ENCODE measurements around the gene GSAP. TPM values are rescaled to one million over a fixed set of nuclear protein-coding genes. Genes with fewer than 3 reads are reported as not detected.

Gene GSAP
- total and polyA plus RNA-seq, 2 donors (not counting 1 experiment from before 2014, with no cell fraction given): 140 to 207 TPM

GRCh38 chr7:77351539-77352004 is 64.6 kb downstream of the GSAP start:
- Histone ChIP-seq H3K27ac (ENCODE audit: low read length in 2 of 2) (peak overlapping the region; percentile 48 to 83), H3K4me3 (ENCODE audit: control extremely low read depth in 1 of 5, extremely low read depth in 1 of 5, insufficient read depth in 1 of 5, low read depth in 2 of 5, low read length in 4 of 5) (peak overlapping the region in 3 of 5 experiments; percentile 12 to 43 (median 41)), H3K9me3 (ENCODE audit: control extremely low read depth in 1 of 3, control insufficient read depth in 2 of 3, insufficient read depth in 1 of 3, low read length in 2 of 3) (no peaks in the 10 kb centered on the region), H3K79me2 (ENCODE audit: control insufficient read depth, insufficient read depth, low read length) (peaks cover 3% of the 10 kb centered on the region), H2AFZ (ENCODE audit: insufficient read depth, low read depth, low read length, poor library complexity, severe bottlenecking) (peak overlapping the region; percentile 78), H3K9ac (ENCODE audit: low read length) (peak overlapping the region; percentile 44), H3K4me1 (ENCODE audit: control insufficient read depth in 2 of 2, insufficient read depth in 2 of 2, low read length in 2 of 2) (peaks cover 19 to 28% of the 10 kb centered on the region in 2 donors), H3K27me3 (replicated peaks in 1 of 4; ENCODE audit: control extremely low read depth in 1 of 4, control insufficient read depth in 3 of 4, insufficient read depth in 4 of 4, low read length in 3 of 4) (no peaks in the 10 kb centered on the region), H3K4me2 (replicated peaks; ENCODE audit: low read depth, low read length, poor library complexity, severe bottlenecking) (peak overlapping the region; percentile 71), H4K20me1 (ENCODE audit: control insufficient read depth, insufficient read depth, low read length, poor library complexity, severe bottlenecking) (no peaks in the 10 kb centered on the region), H3K36me3 (replicated peaks in 1 of 2; ENCODE audit: control extremely low read depth in 1 of 2, control insufficient read depth in 1 of 2, extremely low read depth in 1 of 2, insufficient read depth in 2 of 2, low read length in 1 of 2) (peaks cover 4 to 42% of the 10 kb centered on the region in 2 experiments)
- ATAC-seq (ENCODE audit: low read depth) (peak; percentile 92), DNase-seq (peak; percentile 63)
- peak overlapping the region; percentile 91 for H3K27ac Mint-ChIP-seq
- intact Hi-C loops (cut with micrococcal nuclease): no loop called here
- no peak for TF ChIP-seq CTCF (IDR thresholded peaks at IDR 0.05)
- TF ChIP-seq EZH2 (IDR thresholded peaks at IDR 0.05; ENCODE audit: borderline replicate concordance, insufficient read depth, low read depth, low read length, poor library complexity, severe bottlenecking): no peak
- H3K4me3 Mint-ChIP-seq: peak overlapping the region; percentile 78
- 0% methylated on average over 3 of the region's 5 CpGs for WGBS (ENCODE audit: insufficient coverage)
- H3K9me3 Mint-ChIP-seq (ENCODE audit: insufficient read depth): no peaks in the 10 kb centered on the region
- CTCF ChIA-PET: interaction anchor here (1.0 to 1.1 kb wide), 2 partner anchors 20 to 130 kb away, joined by 3 to 4 read pairs; no protein-coding TSS in a partner anchor
- H3K4me1 Mint-ChIP-seq: peaks cover 42% of the 10 kb centered on the region
- H3K27me3 Mint-ChIP-seq: no peaks in the 10 kb centered on the region
- POLR2A ChIA-PET: no interaction called here

- Mint-ChIP-seq H3K9me3 (ENCODE audit: insufficient read depth) (no peaks in the 10 kb centered on the region), H3K27ac (no peak overlapping the region)
- POLR2A ChIA-PET: no interaction called here
These were observed 67.0 kb downstream of the GSAP start for GRCh38 chr7:77349141-77349540.

More at GRCh38 chr7:77349141-77349540, 67.0 kb downstream of the GSAP start:
- H4K20me1 ChIP-seq (ENCODE audit: control insufficient read depth, insufficient read depth, low read length, poor library complexity, severe bottlenecking): no peaks in the 10 kb centered on the region
- H3K27me3 Mint-ChIP-seq: no peaks in the 10 kb centered on the region
- H3K4me3 Mint-ChIP-seq: no peak overlapping the region
- TF ChIP-seq EZH2 (IDR thresholded peaks at IDR 0.05; ENCODE audit: borderline replicate concordance, insufficient read depth, low read depth, low read length, poor library complexity, severe bottlenecking) (no peak), CTCF (IDR thresholded peaks at IDR 0.05) (no peak)
- H3K36me3 ChIP-seq (replicated peaks in 1 of 2; ENCODE audit: control extremely low read depth in 1 of 2, control insufficient read depth in 1 of 2, extremely low read depth in 1 of 2, insufficient read depth in 2 of 2, low read length in 1 of 2): peaks cover 4 to 31% of the 10 kb centered on the region in 2 experiments
- no peak overlapping the region for H2AFZ ChIP-seq (ENCODE audit: insufficient read depth, low read depth, low read length, poor library complexity, severe bottlenecking)
- intact Hi-C loops (cut with micrococcal nuclease): no loop called here
- no peaks in the 10 kb centered on the region for H3K9me3 ChIP-seq (ENCODE audit: control extremely low read depth in 1 of 3, control insufficient read depth in 2 of 3, insufficient read depth in 1 of 3, low read length in 2 of 3)
- H3K4me1 Mint-ChIP-seq: peaks cover 30% of the 10 kb centered on the region
- no peak for ATAC-seq (ENCODE audit: low read depth)
- CTCF ChIA-PET: interaction anchor here (1.4 kb wide), 1 partner anchor 17 kb away, joined by 9 read pairs; no protein-coding TSS in a partner anchor
- H3K9ac ChIP-seq (ENCODE audit: low read length): no peak overlapping the region
- no peak overlapping the region for H3K4me3 ChIP-seq (ENCODE audit: control extremely low read depth in 1 of 5, extremely low read depth in 1 of 5, insufficient read depth in 1 of 5, low read depth in 2 of 5, low read length in 4 of 5)
- H3K27me3 ChIP-seq (replicated peaks in 1 of 4; ENCODE audit: control extremely low read depth in 1 of 4, control insufficient read depth in 3 of 4, insufficient read depth in 4 of 4, low read length in 3 of 4): no peaks in the 10 kb centered on the region
- peaks cover 3% of the 10 kb centered on the region for H3K79me2 ChIP-seq (ENCODE audit: control insufficient read depth, insufficient read depth, low read length)
- H3K27ac ChIP-seq (ENCODE audit: low read length in 2 of 2): no peak overlapping the region
- peaks cover 19 to 23% of the 10 kb centered on the region in 2 donors for H3K4me1 ChIP-seq (ENCODE audit: control insufficient read depth in 2 of 2, insufficient read depth in 2 of 2, low read length in 2 of 2)
- no peak for DNase-seq
- no peak overlapping the region for H3K4me2 ChIP-seq (replicated peaks; ENCODE audit: low read depth, low read length, poor library complexity, severe bottlenecking)

Measured in B cell (primary cell).